Thoracic aorta (tissue), 2 donors: ENCODE results near the gene SELENOP. TPM values are rescaled to one million over a fixed set of nuclear protein-coding genes. Genes with fewer than 3 reads are reported as not detected.

Experiments
- ATAC-seq: fragments of 150-250 bp; one replicate; pipeline ENCODE4 v1.8.0; 2017; ENCODE audit warnings: low read depth; ENCODE audit not compliant: insufficient number of reproducible peaks, low FRiP score
- DNase-seq: peaks from one replicate; pipeline ENCODE4 v3.0.0-alpha.2; 2020; ENCODE audit warnings: low spot score
- H3K27ac ChIP-seq, 2 donors: fragments of 200-600 bp; sonication (generic); 1 replicate in 1 of 2; 2 replicates in 1 of 2; pipeline ENCODE4 v1.5.1; 2016; ENCODE audit warnings: mild to moderate bottlenecking in 2 of 2, moderate library complexity in 2 of 2
- H3K27me3 ChIP-seq: fragments of 200-600 bp; sonication (generic); replicated peaks from 2 replicates; pipeline ENCODE4 v1.6.0; 2016; ENCODE audit warnings: mild to moderate bottlenecking; ENCODE audit not compliant: insufficient read depth
- H3K36me3 ChIP-seq: fragments of 200-600 bp; sonication (generic); one replicate; pipeline ENCODE4 v1.5.1; 2016
- H3K4me1 ChIP-seq, 2 donors: fragments of 200-600 bp; sonication (generic); 1 replicate in 1 of 2; 2 replicates in 1 of 2; pipeline versions ENCODE4 v1.5.1 to v1.6.0; 2016; ENCODE audit warnings: low read depth in 2 of 2, mild to moderate bottlenecking in 1 of 2; ENCODE audit not compliant: control insufficient read depth in 1 of 2
- H3K4me3 ChIP-seq: fragments of 200-600 bp; sonication (generic); 2 replicates; pipeline ENCODE4 v1.5.1; 2016; ENCODE audit warnings: mild to moderate bottlenecking
- H3K9me3 ChIP-seq: fragments of 200-600 bp; sonication (generic); 2 replicates; pipeline ENCODE4 v1.5.1; 2016
- total RNA-seq, 2 donors: library from RNA; depleted of rRNA; stranded (reverse); fragments of >200 nt; gene quantifications; one replicate each; pipeline versions ENCODE4 v1.1.0 to v1.2.3, GENCODE V29; 2016
- TF ChIP-seq, protein P1 (sequence below): fragments of 200-600 bp; sonication (generic); IDR thresholded peaks from one replicate; pipeline ENCODE4 v1.5.1; 2019; ENCODE audit warnings: antibody characterized with exemption

Gene SELENOP
- total RNA-seq, 2 donors from 2014 or later, result 302 to 392 TPM

DNA sequence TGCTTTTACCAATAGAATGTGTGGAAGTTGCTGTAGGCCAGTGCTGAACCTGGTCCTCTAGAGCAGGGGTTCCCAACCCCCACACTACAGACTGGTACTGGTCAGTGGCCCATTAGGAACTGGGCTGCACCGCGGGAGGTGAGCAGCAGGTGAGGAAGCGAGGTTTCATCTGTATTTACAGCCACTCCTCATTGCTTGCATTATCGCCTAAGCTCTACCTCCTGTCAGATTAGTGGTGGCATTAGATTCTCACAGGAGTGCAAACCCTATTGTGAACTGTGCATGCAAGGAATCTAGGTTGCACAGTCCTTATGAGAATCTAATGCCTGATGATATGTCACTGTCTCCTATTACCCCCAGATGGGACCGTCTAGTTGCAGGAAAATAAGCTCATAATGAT lies 61.2 kb downstream of the SELENOP start:
- H3K27ac ChIP-seq, result no peak overlapping the region
- H3K4me3 ChIP-seq, result no peak overlapping the region
- H3K27me3 ChIP-seq, result no peaks in the 10 kb centered on the region
- TF ChIP-seq, protein P1, sequence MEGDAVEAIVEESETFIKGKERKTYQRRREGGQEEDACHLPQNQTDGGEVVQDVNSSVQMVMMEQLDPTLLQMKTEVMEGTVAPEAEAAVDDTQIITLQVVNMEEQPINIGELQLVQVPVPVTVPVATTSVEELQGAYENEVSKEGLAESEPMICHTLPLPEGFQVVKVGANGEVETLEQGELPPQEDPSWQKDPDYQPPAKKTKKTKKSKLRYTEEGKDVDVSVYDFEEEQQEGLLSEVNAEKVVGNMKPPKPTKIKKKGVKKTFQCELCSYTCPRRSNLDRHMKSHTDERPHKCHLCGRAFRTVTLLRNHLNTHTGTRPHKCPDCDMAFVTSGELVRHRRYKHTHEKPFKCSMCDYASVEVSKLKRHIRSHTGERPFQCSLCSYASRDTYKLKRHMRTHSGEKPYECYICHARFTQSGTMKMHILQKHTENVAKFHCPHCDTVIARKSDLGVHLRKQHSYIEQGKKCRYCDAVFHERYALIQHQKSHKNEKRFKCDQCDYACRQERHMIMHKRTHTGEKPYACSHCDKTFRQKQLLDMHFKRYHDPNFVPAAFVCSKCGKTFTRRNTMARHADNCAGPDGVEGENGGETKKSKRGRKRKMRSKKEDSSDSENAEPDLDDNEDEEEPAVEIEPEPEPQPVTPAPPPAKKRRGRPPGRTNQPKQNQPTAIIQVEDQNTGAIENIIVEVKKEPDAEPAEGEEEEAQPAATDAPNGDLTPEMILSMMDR, result no peak
- ATAC-seq (no peak), DNase-seq (no peak)
- H3K4me1 ChIP-seq, result peaks cover 0 to 12% of the 10 kb centered on the region in 2 donors
- H3K36me3 ChIP-seq, result no peaks in the 10 kb centered on the region
- H3K9me3 ChIP-seq, result no peaks in the 10 kb centered on the region

Other genes starting within 250 kb of the SELENOP start
- 1 to 10 TPM in 1 of 2 donors, under 1 TPM in 1; 0.81 to 4.7 TPM for gene CCDC152, start 55.1 kb downstream of the SELENOP start, total RNA-seq
- gene ANXA2R, start 228.4 kb upstream of the SELENOP start, total RNA-seq, result 1 to 10 TPM; 3.2 to 5.3 TPM